ENCODE measurements around the gene EGF.
"Not testable (repeated sequence)": the region's sequence is repeated elsewhere in the genome, so short reads cannot be mapped to it uniquely, and the experiment has no call there.

Gene EGF

DNA sequence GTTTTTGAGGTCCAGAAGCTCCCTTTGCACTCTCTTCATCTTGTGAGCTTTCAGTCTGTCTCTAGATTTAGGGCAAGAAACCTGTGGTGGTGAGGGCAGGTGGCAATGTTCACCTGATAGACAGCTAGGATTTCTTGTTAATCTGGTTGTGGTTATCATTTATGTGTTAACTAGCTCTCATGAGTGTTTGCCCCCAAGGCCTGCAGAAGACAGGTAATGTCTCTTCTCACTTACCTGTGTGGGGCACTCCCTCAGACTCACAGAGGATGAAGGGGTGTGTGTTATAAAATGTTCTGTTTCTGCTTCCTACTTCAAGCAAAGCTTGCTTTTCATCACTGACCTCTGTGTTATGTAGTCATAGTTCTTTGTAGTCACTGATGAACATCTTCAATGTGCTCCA, 17.8 kb downstream of the EGF start:
- TF ChIP-seq EZH2phosphoT487 (conservative IDR thresholded peaks at IDR 0.05; ENCODE audit: low read length), result no peak
- TF ChIP-seq, protein P1, sequence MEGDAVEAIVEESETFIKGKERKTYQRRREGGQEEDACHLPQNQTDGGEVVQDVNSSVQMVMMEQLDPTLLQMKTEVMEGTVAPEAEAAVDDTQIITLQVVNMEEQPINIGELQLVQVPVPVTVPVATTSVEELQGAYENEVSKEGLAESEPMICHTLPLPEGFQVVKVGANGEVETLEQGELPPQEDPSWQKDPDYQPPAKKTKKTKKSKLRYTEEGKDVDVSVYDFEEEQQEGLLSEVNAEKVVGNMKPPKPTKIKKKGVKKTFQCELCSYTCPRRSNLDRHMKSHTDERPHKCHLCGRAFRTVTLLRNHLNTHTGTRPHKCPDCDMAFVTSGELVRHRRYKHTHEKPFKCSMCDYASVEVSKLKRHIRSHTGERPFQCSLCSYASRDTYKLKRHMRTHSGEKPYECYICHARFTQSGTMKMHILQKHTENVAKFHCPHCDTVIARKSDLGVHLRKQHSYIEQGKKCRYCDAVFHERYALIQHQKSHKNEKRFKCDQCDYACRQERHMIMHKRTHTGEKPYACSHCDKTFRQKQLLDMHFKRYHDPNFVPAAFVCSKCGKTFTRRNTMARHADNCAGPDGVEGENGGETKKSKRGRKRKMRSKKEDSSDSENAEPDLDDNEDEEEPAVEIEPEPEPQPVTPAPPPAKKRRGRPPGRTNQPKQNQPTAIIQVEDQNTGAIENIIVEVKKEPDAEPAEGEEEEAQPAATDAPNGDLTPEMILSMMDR (IDR thresholded peaks at IDR 0.05; ENCODE audit: insufficient read depth, low read length, poor library complexity, severe bottlenecking), result no peak
- H3K4me2 ChIP-seq (ENCODE audit: low read depth, low read length, poor library complexity, severe bottlenecking), result no peak overlapping the region
- no peak overlapping the region for H3K27ac ChIP-seq (ENCODE audit: low read depth, low read length)
- no peaks in the 10 kb centered on the region for H3F3A ChIP-seq (ENCODE audit: insufficient read depth)
- H2AFZ ChIP-seq (ENCODE audit: low read depth, low read length, severe bottlenecking), result no peak overlapping the region
- no peaks in the 10 kb centered on the region for H4K20me1 ChIP-seq (ENCODE audit: low read depth, low read length)
- H3K9ac ChIP-seq (ENCODE audit: low read length), result no peak overlapping the region
- H3K4me3 ChIP-seq (ENCODE audit: insufficient read depth, low read length, poor library complexity, severe bottlenecking), result no peak overlapping the region
- no peaks in the 10 kb centered on the region for H3K9me2 ChIP-seq (replicated peaks; ENCODE audit: insufficient read depth, low read length)
- H3K36me3 ChIP-seq (ENCODE audit: low read length), result no peaks in the 10 kb centered on the region
- no peaks in the 10 kb centered on the region for H3K9me3 ChIP-seq (ENCODE audit: insufficient read depth, low read length)
- H3K79me2 ChIP-seq (ENCODE audit: insufficient read depth, low read length), result no peaks in the 10 kb centered on the region
- H3K27me3 ChIP-seq (ENCODE audit: low read length), result no peaks in the 10 kb centered on the region

DNA sequence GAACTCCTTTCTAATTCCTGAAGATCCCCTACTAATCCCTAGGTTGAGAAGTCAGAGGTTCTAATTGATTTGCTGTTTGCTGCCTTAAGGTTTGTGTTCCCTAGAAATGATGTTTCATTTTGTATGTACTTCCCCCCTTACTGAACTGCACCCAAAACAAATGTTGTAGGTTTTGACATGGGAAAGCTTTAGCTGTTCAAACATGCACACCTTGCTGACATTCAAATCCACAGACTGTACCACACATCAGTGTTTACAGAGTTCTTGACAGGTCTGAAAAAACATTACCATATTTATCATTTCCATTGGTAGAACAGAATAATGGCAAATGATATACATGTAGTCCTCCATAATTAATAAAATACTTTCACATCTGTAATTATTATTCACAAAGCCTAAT, 18.2 kb downstream of the EGF start:
- Histone ChIP-seq H3K36me3 (ENCODE audit: low read length) (no peaks in the 10 kb centered on the region), H2AFZ (ENCODE audit: low read depth, low read length, severe bottlenecking) (no peak overlapping the region), H3K27ac (ENCODE audit: low read depth, low read length) (no peak overlapping the region), H3K9ac (ENCODE audit: low read length) (no peak overlapping the region), H4K20me1 (ENCODE audit: low read depth, low read length) (no peaks in the 10 kb centered on the region), H3K27me3 (ENCODE audit: low read length) (no peaks in the 10 kb centered on the region), H3K9me3 (ENCODE audit: insufficient read depth, low read length) (no peaks in the 10 kb centered on the region), H3K4me2 (ENCODE audit: low read depth, low read length, poor library complexity, severe bottlenecking) (no peak overlapping the region), H3F3A (ENCODE audit: insufficient read depth) (no peaks in the 10 kb centered on the region), H3K79me2 (ENCODE audit: insufficient read depth, low read length) (no peaks in the 10 kb centered on the region), H3K4me3 (ENCODE audit: insufficient read depth, low read length, poor library complexity, severe bottlenecking) (no peak overlapping the region), H3K9me2 (replicated peaks; ENCODE audit: insufficient read depth, low read length) (no peaks in the 10 kb centered on the region)
- TF ChIP-seq EZH2phosphoT487 (conservative IDR thresholded peaks at IDR 0.05; ENCODE audit: low read length), result no peak
- TF ChIP-seq, protein P1 (IDR thresholded peaks at IDR 0.05; ENCODE audit: insufficient read depth, low read length, poor library complexity, severe bottlenecking), result no peak

DNA sequence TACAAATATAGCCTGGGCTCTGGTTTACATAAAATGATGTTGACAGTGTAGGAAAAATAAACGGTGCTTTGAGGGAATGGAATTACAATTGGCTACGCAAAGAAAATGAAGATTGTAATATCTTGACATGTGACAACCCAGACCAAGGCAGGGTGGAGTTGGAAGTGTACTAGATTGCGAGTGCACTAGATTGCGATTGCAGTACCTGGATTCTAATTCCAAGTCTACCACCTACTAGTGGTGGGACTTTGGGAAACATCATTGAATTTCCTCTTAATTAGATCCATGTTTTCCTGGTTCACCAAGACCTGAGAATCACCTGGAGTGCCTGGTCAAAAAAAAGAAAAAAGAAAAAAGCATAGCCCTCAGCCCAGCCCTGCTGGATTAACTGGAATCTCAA, 18.6 kb downstream of the EGF start:
- Histone ChIP-seq H3K9ac (ENCODE audit: low read length) (no peak overlapping the region), H3K27ac (ENCODE audit: low read depth, low read length) (no peak overlapping the region)

DNA sequence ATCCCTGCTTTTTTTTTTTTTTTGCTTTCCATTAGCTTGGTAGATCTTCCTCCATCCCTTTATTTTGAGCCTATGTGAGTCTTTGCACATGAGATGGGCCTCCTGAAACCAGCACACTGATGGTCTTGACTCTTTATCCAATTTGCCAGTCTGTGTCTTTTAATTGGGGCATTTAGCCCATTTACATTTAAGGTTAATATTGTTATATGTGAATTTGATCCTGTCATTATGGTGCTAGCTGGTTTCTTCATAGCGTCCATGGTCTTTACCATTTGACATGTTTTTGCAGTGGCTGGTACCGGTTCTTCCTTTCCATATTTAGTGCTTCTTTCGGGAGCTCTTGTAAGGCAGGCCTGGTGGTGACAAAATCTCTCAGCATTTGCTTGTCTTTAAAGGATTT, 24.7 kb downstream of the EGF start:
- not testable (repeated sequence) for H4K20me1 ChIP-seq (ENCODE audit: low read depth, low read length); H3K27ac ChIP-seq (ENCODE audit: low read depth, low read length); H3K4me3 ChIP-seq (ENCODE audit: insufficient read depth, low read length, poor library complexity, severe bottlenecking); H3K9me2 ChIP-seq (replicated peaks; ENCODE audit: insufficient read depth, low read length); H3K9ac ChIP-seq (ENCODE audit: low read length); H3K9me3 ChIP-seq (ENCODE audit: insufficient read depth, low read length); H3K27me3 ChIP-seq (ENCODE audit: low read length); H3K4me2 ChIP-seq (ENCODE audit: low read depth, low read length, poor library complexity, severe bottlenecking); H3K36me3 ChIP-seq (ENCODE audit: low read length); H3K79me2 ChIP-seq (ENCODE audit: insufficient read depth, low read length); H2AFZ ChIP-seq (ENCODE audit: low read depth, low read length, severe bottlenecking); H3F3A ChIP-seq (ENCODE audit: insufficient read depth)

More for the DNA sequence above, 18.6 kb downstream of the EGF start:
- H3K9me2 ChIP-seq (replicated peaks; ENCODE audit: insufficient read depth, low read length), result no peaks in the 10 kb centered on the region
- H3K36me3 ChIP-seq (ENCODE audit: low read length), result no peaks in the 10 kb centered on the region
- TF ChIP-seq EZH2phosphoT487 (conservative IDR thresholded peaks at IDR 0.05; ENCODE audit: low read length), result no peak
- TF ChIP-seq, protein P1 (IDR thresholded peaks at IDR 0.05; ENCODE audit: insufficient read depth, low read length, poor library complexity, severe bottlenecking), result no peak
- H3K79me2 ChIP-seq (ENCODE audit: insufficient read depth, low read length), result no peaks in the 10 kb centered on the region
- H3F3A ChIP-seq (ENCODE audit: insufficient read depth), result no peaks in the 10 kb centered on the region
- H3K9me3 ChIP-seq (ENCODE audit: insufficient read depth, low read length), result no peaks in the 10 kb centered on the region
- no peak overlapping the region for H3K4me2 ChIP-seq (ENCODE audit: low read depth, low read length, poor library complexity, severe bottlenecking)
- H3K4me3 ChIP-seq (ENCODE audit: insufficient read depth, low read length, poor library complexity, severe bottlenecking), result no peak overlapping the region
- no peaks in the 10 kb centered on the region for H3K27me3 ChIP-seq (ENCODE audit: low read length)
- H4K20me1 ChIP-seq (ENCODE audit: low read depth, low read length), result no peaks in the 10 kb centered on the region
- H2AFZ ChIP-seq (ENCODE audit: low read depth, low read length, severe bottlenecking), result no peak overlapping the region

Measured in SU-DHL-6 (cell line).